Testis (tissue), 3 donors: ENCODE results near the gene NTM. TPM values are rescaled to one million over a fixed set of nuclear protein-coding genes. Genes with fewer than 3 reads are reported as not detected.

Experiments used
- DNase-seq: peaks from one replicate; pipeline ENCODE4 v3.0.0-alpha.2; 2019
- H3K27ac ChIP-seq, 2 donors: fragments of 200-600 bp; sonication (generic); one replicate each; pipeline ENCODE4 v1.5.1; 2019
- H3K27me3 ChIP-seq: fragments of 200-600 bp; sonication (generic); one replicate; pipeline ENCODE4 v1.5.1; 2019
- H3K36me3 ChIP-seq: fragments of 200-600 bp; sonication (generic); one replicate; pipeline ENCODE4 v1.5.1; 2017; ENCODE audit warnings: low read depth; ENCODE audit errors: missing control alignments
- H3K4me1 ChIP-seq: fragments of 200-600 bp; sonication (generic); one replicate; pipeline ENCODE4 v1.5.1; 2019
- H3K4me3 ChIP-seq, 2 donors: fragments of 200-600 bp; sonication (generic); one replicate each; pipeline ENCODE4 v1.5.1; 2017 to 2019
- H3K9me3 ChIP-seq: fragments of 200-600 bp; sonication (generic); one replicate; pipeline ENCODE4 v1.5.1; 2017
- CTCF ChIP-seq, 3 experiments: fragments of 450-650 bp in 2 of 3; fragments of 200-600 bp in 1 of 3; sonication (generic) in 1 of 3; IDR thresholded peaks; one replicate each; pipeline ENCODE4 v1.5.1; 2016 to 2019; ENCODE audit warnings: antibody characterized with exemption in 3 of 3, mild to moderate bottlenecking in 2 of 3, moderate library complexity in 1 of 3
- POLR2A ChIP-seq: fragments of 450-650 bp; IDR thresholded peaks from one replicate; pipeline ENCODE4 v1.6.1; 2017; ENCODE audit warnings: antibody characterized with exemption, mild to moderate bottlenecking, moderate library complexity
- WGBS, 2 donors: methylation state at CpG; one replicate each; pipeline ENCODE4 v1.1.5; 2018; 5-methylcytosine and 5-hydroxymethylcytosine counted together
- intact Hi-C: fragments of 100-400 bp; cut with DNase I; formaldehyde crosslinking; loops from one replicate; pipeline ENCODE4 v1.15.1; 2023; ENCODE audit warnings: low total_unique reads
- polyA plus RNA-seq: library from polyadenylated mRNA; stranded (reverse); fragments of 350-450 nt; fragmentation: Illumina TruSeq; extraction: RNeasy Lipid Tissue Mini Kit (QIAGEN cat#74804); gene quantifications from one replicate; pipeline ENCODE4 v1.2.3, GENCODE V29; 2014; ENCODE audit warnings: low read depth, low replicate concordance; ENCODE audit not compliant: insufficient read depth
- total RNA-seq, 2 donors: library from RNA; depleted of rRNA; stranded (reverse); fragments of >200 nt; gene quantifications; one replicate each; pipeline ENCODE4 v1.2.3, GENCODE V29; 2016

Gene NTM
- total and polyA plus RNA-seq, 3 donors from 2014 or later, result 1.7 to 4.5 (median 1.8) TPM

- H3K27me3 ChIP-seq, result no peaks in the 10 kb centered on the region
- H3K27ac ChIP-seq, result no peak overlapping the region
- 61 to 72% methylated on average over 13 to 22 of the region's 22 CpGs for WGBS, 2 donors
- TF ChIP-seq CTCF (IDR thresholded peaks at IDR 0.05), result no peak
- TF ChIP-seq POLR2A, result no peak
- no peak overlapping the region for H3K4me3 ChIP-seq
- H3K4me1 ChIP-seq, result no peaks in the 10 kb centered on the region
- DNase-seq, result no peak
- intact Hi-C loops, result no loop called here
- no peaks in the 10 kb centered on the region for H3K9me3 ChIP-seq
- no peaks in the 10 kb centered on the region for H3K36me3 ChIP-seq
Measured at GRCh38 chr11:131682373-131683015, 312.1 kb downstream of the NTM start.

GRCh38 chr11:131683131-131683530, 312.7 kb downstream of the NTM start:
- DNase-seq, result no peak
- TF ChIP-seq CTCF (IDR thresholded peaks at IDR 0.05), result no peak
- TF ChIP-seq POLR2A, result no peak
- intact Hi-C loops, result no loop called here
- no peaks in the 10 kb centered on the region for H3K9me3 ChIP-seq
- H3K27me3 ChIP-seq, result no peaks in the 10 kb centered on the region
- no peaks in the 10 kb centered on the region for H3K36me3 ChIP-seq
- whole genome bisulfite sequencing, 2 donors, result 70 to 85% methylated on average over 5 of the region's 5 CpGs
- no peaks in the 10 kb centered on the region for H3K4me1 ChIP-seq
- H3K27ac ChIP-seq, result no peak overlapping the region
- no peak overlapping the region for H3K4me3 ChIP-seq

- no peak overlapping the region for H3K4me3 ChIP-seq
- DNase-seq, result no peak
Measured at GRCh38 chr11:131683666-131684065, 313.3 kb downstream of the NTM start.

GRCh38 chr11:131684111-131685060, 314.0 kb downstream of the NTM start:
- Histone ChIP-seq H3K4me3 (no peak overlapping the region), H3K4me1 (no peaks in the 10 kb centered on the region), H3K36me3 (no peaks in the 10 kb centered on the region), H3K27me3 (no peaks in the 10 kb centered on the region), H3K9me3 (no peaks in the 10 kb centered on the region), H3K27ac (no peak overlapping the region)
- WGBS, 2 donors, result 77% methylated on average over 8 to 10 of the region's 15 CpGs
- no peak for DNase-seq
- intact Hi-C loops, result no loop called here
- no peak for TF ChIP-seq POLR2A
- no peak for TF ChIP-seq CTCF (IDR thresholded peaks at IDR 0.05)

More at GRCh38 chr11:131683666-131684065, 313.3 kb downstream of the NTM start:
- Histone ChIP-seq H3K27me3 (no peaks in the 10 kb centered on the region), H3K9me3 (no peaks in the 10 kb centered on the region), H3K4me1 (no peaks in the 10 kb centered on the region), H3K27ac (no peak overlapping the region), H3K36me3 (no peaks in the 10 kb centered on the region)
- intact Hi-C loops, result no loop called here
- TF ChIP-seq CTCF (IDR thresholded peaks at IDR 0.05), result no peak
- TF ChIP-seq POLR2A, result no peak
- 85 to 87% methylated on average over 6 to 11 of the region's 11 CpGs for WGBS, 2 donors
